K562 (cell line): ENCODE measurements around the gene PFN3. TPM values are rescaled to one million over a fixed set of nuclear protein-coding genes. Genes with fewer than 3 reads are reported as not detected.

ENCODE experiments used
- BRD4 ChIP-seq: fragments of 200-600 bp; sonication (generic); IDR thresholded peaks from 2 replicates; pipeline ENCODE4 v1.6.1; 2017; ENCODE audit warnings: inconsistent platforms
- BRF1 ChIP-seq: IDR thresholded peaks from 3 replicates; pipeline ENCODE4 v1.6.1; 2011; ENCODE audit warnings: borderline replicate concordance, mild to moderate bottlenecking; ENCODE audit not compliant: insufficient read length; ENCODE audit errors: extremely low read depth
- CC2D1A ChIP-seq: fragments of 450-650 bp; IDR thresholded peaks from 2 replicates; pipeline ENCODE4 v1.6.1; 2017; ENCODE audit warnings: mild to moderate bottlenecking
- CEBPG ChIP-seq, 3 experiments: fragments of 200-800 bp in 1 of 3; sonication (Bioruptor generic) in 1 of 3; sonication (generic) in 1 of 3; formaldehyde crosslinking in 1 of 3; IDR thresholded peaks in 2 of 3; conservative IDR thresholded peaks in 1 of 3; 2 replicates each; pipeline versions ENCODE4 v1.6.1 to v1.8.0; 2016 to 2022; ENCODE audit warnings: missing compliant biosample characterization in 2 of 3, missing genetic modification characterization in 2 of 3, mild to moderate bottlenecking in 1 of 3, missing genetic modification reagents in 1 of 3
- FOXJ3 ChIP-seq: sonication (generic); formaldehyde crosslinking; IDR thresholded peaks from 2 replicates; pipeline ENCODE4 v1.4.0; 2020; ENCODE audit warnings: mild to moderate bottlenecking, missing genetic modification reagents
- NCOA1 ChIP-seq: fragments of 450-650 bp; IDR thresholded peaks from 2 replicates; pipeline ENCODE4 v1.6.1; 2016; ENCODE audit warnings: low read depth
- SMARCA5 ChIP-seq: fragments of 450-650 bp; IDR thresholded peaks from 2 replicates; pipeline ENCODE4 v1.6.1; 2016
- SPI1 ChIP-seq: IDR thresholded peaks from 2 replicates; pipeline ENCODE4 v1.6.1; 2011; ENCODE audit warnings: low read depth, low read length, control low read depth, borderline replicate concordance
- TRIM24 ChIP-seq, 2 experiments: fragments of 450-650 bp; IDR thresholded peaks; 2 replicates each; pipeline ENCODE4 v1.6.1; 2016
- TRIM28 ChIP-seq: fragments of 450-650 bp; IDR thresholded peaks from 2 replicates; pipeline ENCODE4 v1.6.1; 2017
- ZBTB5 ChIP-seq: fragments of 450-650 bp; IDR thresholded peaks from 2 replicates; pipeline ENCODE4 v1.6.1; 2017; ENCODE audit warnings: antibody characterized with exemption
- ZNF212 ChIP-seq: fragments of 450-650 bp; formaldehyde crosslinking; IDR thresholded peaks from 2 replicates; pipeline ENCODE4 v1.4.0; 2020; ENCODE audit warnings: mild to moderate bottlenecking
- ZNF778 ChIP-seq: fragments of 450-650 bp; formaldehyde crosslinking; IDR thresholded peaks from 2 replicates; pipeline ENCODE4 v1.4.0; 2020; ENCODE audit warnings: mild to moderate bottlenecking, moderate library complexity
- polyA plus RNA-seq, 8 experiments: library from polyadenylated mRNA; depleted of rRNA in 4 of 8; stranded (reverse) in 5 of 8; unstranded in 3 of 8; fragments of >200 nt; fragmentation: Nextera tagmentation in 2 of 8; fragmentation: Illumina TruSeq in 1 of 8; extraction: Ambion mirVana in 2 of 8; extraction: Trizol in 1 of 8; gene quantifications; 2 replicates each; pipeline versions ENCODE4 v1.2.1 to v1.2.3, GENCODE V29; 2011 to 2014; ENCODE audit warnings: inconsistent platforms in 1 of 8, missing spikeins in 1 of 8
- total RNA-seq, 7 experiments: library from RNA; depleted of rRNA in 6 of 7; stranded (reverse); fragments of >200 nt in 6 of 7; fragmentation: Illumina TruSeq in 2 of 7; extraction: Trizol in 2 of 7; gene quantifications; 2 replicates each; pipeline versions ENCODE4 v1.2.1 to v1.2.3, GENCODE V29; 2011 to 2021; ENCODE audit warnings: low replicate concordance in 1 of 7
- TF ChIP-seq, protein P1 (sequence below): sonication (generic); formaldehyde crosslinking; IDR thresholded peaks from 2 replicates; pipeline ENCODE4 v1.8.1; 2022; ENCODE audit warnings: missing genetic modification reagents
- TF ChIP-seq, protein P2 (sequence below), 2 experiments: fragments of 150-350 bp in 1 of 2; IDR thresholded peaks; 2 replicates each; pipeline ENCODE4 v1.6.1; 2012 to 2016; ENCODE audit warnings: low read depth in 2 of 2, low read length in 2 of 2, mild to moderate bottlenecking in 1 of 2, moderate library complexity in 1 of 2
- TF ChIP-seq, protein P3 (sequence below), 2 experiments: IDR thresholded peaks; 2 replicates each; pipeline ENCODE4 v1.6.1; 2011; ENCODE audit warnings: borderline replicate concordance in 1 of 2, control low read depth in 1 of 2, low read depth in 1 of 2, low read length in 1 of 2, mild to moderate bottlenecking in 1 of 2, mixed read lengths in 1 of 2, moderate library complexity in 1 of 2; ENCODE audit not compliant: insufficient read depth in 1 of 2, insufficient read length in 1 of 2, poor library complexity in 1 of 2, severe bottlenecking in 1 of 2; ENCODE audit errors: extremely low read depth in 1 of 2
- TF ChIP-seq, protein P4 (sequence below): fragments of 450-650 bp; IDR thresholded peaks from one replicate; pipeline ENCODE4 v1.6.1; 2018; ENCODE audit warnings: mild to moderate bottlenecking, moderate library complexity; ENCODE audit not compliant: partially characterized antibody

PFN3 gene
- total and polyA plus RNA-seq, 9 of the 15 experiments (the other 6 are each of a cell fraction or from before 2014, with no cell fraction given), result not detected

DNA sequence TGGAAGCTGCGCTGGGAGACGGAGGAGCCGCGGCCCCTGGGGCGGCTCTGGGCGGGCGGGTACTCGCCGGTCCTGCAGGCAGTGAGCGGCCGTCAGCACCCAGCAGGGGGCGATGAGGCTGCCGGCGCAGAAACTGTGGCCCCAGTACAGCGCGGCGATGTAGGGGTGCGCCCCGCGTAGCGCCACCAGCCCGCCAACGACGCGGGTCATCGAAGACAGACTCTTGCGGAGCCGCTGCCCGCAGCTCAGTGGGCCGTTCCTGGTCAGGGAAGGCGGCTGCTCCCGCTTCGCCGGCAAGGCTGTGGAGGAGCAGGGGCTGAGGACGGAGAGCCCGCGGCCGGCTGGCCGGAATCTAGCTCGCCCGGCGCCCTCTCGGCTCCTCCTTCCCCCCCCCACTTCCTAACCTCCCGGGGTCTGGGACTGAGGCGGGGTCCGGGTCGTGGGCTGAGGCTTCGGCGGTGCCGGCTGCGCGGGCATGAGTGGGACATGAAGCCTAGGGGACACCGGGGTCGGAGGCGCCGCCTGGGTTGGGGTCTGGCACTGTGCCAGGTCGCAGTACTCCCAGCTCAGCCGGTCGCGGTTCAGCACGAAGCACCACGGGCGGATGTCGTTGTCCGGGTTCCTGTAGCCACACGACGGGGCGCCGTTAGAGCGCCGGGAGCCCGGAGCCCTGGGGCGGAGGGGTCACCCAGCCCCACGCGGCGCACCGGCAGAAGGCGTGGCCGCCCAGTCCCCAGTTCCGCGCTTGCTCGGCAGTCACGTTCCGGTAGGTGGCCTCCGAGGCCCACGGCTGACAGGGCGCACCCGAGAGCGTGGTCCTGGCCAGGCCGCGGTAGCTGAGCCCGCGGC is 3.6 kb upstream of the PFN3 start (continued):
- TF ChIP-seq, protein P1, sequence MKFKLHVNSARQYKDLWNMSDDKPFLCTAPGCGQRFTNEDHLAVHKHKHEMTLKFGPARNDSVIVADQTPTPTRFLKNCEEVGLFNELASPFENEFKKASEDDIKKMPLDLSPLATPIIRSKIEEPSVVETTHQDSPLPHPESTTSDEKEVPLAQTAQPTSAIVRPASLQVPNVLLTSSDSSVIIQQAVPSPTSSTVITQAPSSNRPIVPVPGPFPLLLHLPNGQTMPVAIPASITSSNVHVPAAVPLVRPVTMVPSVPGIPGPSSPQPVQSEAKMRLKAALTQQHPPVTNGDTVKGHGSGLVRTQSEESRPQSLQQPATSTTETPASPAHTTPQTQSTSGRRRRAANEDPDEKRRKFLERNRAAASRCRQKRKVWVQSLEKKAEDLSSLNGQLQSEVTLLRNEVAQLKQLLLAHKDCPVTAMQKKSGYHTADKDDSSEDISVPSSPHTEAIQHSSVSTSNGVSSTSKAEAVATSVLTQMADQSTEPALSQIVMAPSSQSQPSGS (CRISPR knock-in tag), result no peak
- TF ChIP-seq TRIM28 (no peak), ZNF778 (CRISPR knock-in tag) (no peak), BRF1 (no peak), SMARCA5 (no peak), ZBTB5 (no peak), ZNF212 (CRISPR knock-in tag) (no peak), CC2D1A (no peak), CEBPG (CRISPR knock-in tag; IDR thresholded peaks at IDR 0.05) (no peak), CEBPG (tag; conservative IDR thresholded peaks at IDR 0.05 in 1 of 2, IDR thresholded peaks at IDR 0.05 in 1 of 2) (no peak), FOXJ3 (CRISPR knock-in tag) (no peak), SPI1 (no peak), BRD4 (0 out of 2 replicates have a peak, but pooled peaks have one; percentile 28), TRIM24 (IDR thresholded peaks at IDR 0.05) (peak in 1 of 2 experiments; percentile 32; a peak in 1 of 4 replicates), NCOA1 (no peak)
- TF ChIP-seq, protein P2, sequence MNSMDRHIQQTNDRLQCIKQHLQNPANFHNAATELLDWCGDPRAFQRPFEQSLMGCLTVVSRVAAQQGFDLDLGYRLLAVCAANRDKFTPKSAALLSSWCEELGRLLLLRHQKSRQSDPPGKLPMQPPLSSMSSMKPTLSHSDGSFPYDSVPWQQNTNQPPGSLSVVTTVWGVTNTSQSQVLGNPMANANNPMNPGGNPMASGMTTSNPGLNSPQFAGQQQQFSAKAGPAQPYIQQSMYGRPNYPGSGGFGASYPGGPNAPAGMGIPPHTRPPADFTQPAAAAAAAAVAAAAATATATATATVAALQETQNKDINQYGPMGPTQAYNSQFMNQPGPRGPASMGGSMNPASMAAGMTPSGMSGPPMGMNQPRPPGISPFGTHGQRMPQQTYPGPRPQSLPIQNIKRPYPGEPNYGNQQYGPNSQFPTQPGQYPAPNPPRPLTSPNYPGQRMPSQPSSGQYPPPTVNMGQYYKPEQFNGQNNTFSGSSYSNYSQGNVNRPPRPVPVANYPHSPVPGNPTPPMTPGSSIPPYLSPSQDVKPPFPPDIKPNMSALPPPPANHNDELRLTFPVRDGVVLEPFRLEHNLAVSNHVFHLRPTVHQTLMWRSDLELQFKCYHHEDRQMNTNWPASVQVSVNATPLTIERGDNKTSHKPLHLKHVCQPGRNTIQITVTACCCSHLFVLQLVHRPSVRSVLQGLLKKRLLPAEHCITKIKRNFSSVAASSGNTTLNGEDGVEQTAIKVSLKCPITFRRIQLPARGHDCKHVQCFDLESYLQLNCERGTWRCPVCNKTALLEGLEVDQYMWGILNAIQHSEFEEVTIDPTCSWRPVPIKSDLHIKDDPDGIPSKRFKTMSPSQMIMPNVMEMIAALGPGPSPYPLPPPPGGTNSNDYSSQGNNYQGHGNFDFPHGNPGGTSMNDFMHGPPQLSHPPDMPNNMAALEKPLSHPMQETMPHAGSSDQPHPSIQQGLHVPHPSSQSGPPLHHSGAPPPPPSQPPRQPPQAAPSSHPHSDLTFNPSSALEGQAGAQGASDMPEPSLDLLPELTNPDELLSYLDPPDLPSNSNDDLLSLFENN (IDR thresholded peaks at IDR 0.05; ENCODE audit: low read depth in 2 of 2, low read length in 2 of 2), result 0 out of 4 replicates have a peak, but pooled peaks of 1 of the 2 experiments have one; percentile 42
- TF ChIP-seq, protein P3, sequence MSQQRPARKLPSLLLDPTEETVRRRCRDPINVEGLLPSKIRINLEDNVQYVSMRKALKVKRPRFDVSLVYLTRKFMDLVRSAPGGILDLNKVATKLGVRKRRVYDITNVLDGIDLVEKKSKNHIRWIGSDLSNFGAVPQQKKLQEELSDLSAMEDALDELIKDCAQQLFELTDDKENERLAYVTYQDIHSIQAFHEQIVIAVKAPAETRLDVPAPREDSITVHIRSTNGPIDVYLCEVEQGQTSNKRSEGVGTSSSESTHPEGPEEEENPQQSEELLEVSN (IDR thresholded peaks at IDR 0.05; ENCODE audit: borderline replicate concordance in 1 of 2, extremely low read depth in 1 of 2, insufficient read depth in 1 of 2, insufficient read length in 1 of 2, low read depth in 1 of 2, low read length in 1 of 2, poor library complexity in 1 of 2, severe bottlenecking in 1 of 2), result peak; percentile 83 to 90
- TF ChIP-seq, protein P4, sequence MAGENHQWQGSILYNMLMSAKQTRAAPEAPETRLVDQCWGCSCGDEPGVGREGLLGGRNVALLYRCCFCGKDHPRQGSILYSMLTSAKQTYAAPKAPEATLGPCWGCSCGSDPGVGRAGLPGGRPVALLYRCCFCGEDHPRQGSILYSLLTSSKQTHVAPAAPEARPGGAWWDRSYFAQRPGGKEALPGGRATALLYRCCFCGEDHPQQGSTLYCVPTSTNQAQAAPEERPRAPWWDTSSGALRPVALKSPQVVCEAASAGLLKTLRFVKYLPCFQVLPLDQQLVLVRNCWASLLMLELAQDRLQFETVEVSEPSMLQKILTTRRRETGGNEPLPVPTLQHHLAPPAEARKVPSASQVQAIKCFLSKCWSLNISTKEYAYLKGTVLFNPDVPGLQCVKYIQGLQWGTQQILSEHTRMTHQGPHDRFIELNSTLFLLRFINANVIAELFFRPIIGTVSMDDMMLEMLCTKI, result no peak
